ENCODE measurements around the gene CMIP. TPM values are rescaled to one million over a fixed set of nuclear protein-coding genes. Genes with fewer than 3 reads are reported as not detected.

Gene CMIP
- total RNA-seq, 1 experiment from 2014 or later = 25.7 TPM

DNA sequence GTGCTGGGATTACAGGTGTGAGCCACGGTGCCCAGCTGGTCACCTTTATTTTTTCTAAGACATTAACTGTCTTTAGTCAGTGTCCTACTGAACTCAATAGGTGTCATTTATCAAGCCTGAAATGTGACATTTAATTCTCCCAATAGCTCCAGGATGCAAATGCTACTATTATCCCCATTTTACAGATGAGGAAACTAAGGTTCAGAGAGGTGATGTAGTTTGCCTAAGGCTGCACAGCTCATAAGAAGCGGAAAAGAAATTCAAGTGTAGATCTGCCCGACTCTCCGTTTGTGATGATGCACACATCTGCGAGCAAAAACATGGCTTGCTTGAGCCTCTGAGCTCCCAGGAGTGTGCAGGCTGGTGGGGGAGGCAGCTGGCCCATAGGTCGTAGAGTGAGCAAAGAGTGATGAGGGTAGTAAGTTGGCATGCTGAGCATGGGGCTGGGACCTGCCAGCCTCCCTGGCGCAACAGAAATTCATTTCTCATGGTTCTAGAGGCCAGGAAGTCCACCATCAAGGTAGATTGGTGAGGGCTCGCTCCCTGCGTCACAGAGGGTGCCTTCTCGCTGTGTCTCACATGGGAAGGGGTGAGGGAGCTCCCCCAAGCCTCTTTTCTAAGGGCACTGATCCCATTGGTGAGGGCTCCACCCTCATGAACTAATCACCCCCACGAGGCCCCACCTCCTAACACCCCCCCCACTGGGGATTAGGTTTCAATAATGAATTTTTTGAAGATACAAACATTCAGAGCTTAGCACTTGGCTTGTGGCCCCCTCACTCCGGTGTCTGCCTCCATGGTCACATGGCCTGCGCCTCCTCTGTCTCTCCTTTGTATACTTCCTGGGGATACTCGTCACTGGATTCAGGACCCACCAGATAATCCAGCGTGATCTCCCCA is 193.0 kb downstream of the CMIP start:
- H3K36me3 ChIP-seq (ENCODE audit: low read depth, low read length) = peaks cover 12% of the 10 kb centered on the region; the same call in 1 of the 2 replicates
- H3K27me3 ChIP-seq (ENCODE audit: low read length) = no peaks in the 10 kb centered on the region
- no peak overlapping the region for H3K9ac ChIP-seq (ENCODE audit: low read length)
- peaks cover 10% of the 10 kb centered on the region for H3K4me1 ChIP-seq (ENCODE audit: insufficient read depth, low read length)
- H3K4me3 ChIP-seq (ENCODE audit: low read length) = no peak overlapping the region
- no peaks in the 10 kb centered on the region for H4K20me1 ChIP-seq (ENCODE audit: low read length)
- no TSS peak for BruUV-seq (replicated peaks)
- H3F3A ChIP-seq (ENCODE audit: low read length, unreplicated experiment) = no peaks in the 10 kb centered on the region
- H2AFZ ChIP-seq (ENCODE audit: low read length) = no peak overlapping the region
- H3K27ac ChIP-seq (ENCODE audit: low read length) = no peak overlapping the region
- no peaks in the 10 kb centered on the region for H3K9me2 ChIP-seq (replicated peaks; ENCODE audit: low read length)
- H3K9me3 ChIP-seq (ENCODE audit: low read length) = no peaks in the 10 kb centered on the region
- H3K4me2 ChIP-seq (ENCODE audit: low read length) = no peak overlapping the region
- H3K79me2 ChIP-seq (ENCODE audit: low read length) = peaks cover 78% of the 10 kb centered on the region
- intact Hi-C loops (cut with micrococcal nuclease) = no loop called here
- ChIA-PET POLR2A (ENCODE audit: unreplicated experiment) (no interaction called here), CTCF (interaction anchor here (0.6 kb wide), 1 partner anchor 61 kb away, joined by 4 read pairs; no protein-coding TSS in a partner anchor)
- DNase-seq (no peak), ATAC-seq (no peak)
- TF ChIP-seq EZH2 (IDR thresholded peaks at IDR 0.05; ENCODE audit: low read length, unreplicated experiment) (no peak), EZH2phosphoT487 (IDR thresholded peaks at IDR 0.05; ENCODE audit: borderline replicate concordance, low read length) (no peak)
- TF ChIP-seq, protein P1, sequence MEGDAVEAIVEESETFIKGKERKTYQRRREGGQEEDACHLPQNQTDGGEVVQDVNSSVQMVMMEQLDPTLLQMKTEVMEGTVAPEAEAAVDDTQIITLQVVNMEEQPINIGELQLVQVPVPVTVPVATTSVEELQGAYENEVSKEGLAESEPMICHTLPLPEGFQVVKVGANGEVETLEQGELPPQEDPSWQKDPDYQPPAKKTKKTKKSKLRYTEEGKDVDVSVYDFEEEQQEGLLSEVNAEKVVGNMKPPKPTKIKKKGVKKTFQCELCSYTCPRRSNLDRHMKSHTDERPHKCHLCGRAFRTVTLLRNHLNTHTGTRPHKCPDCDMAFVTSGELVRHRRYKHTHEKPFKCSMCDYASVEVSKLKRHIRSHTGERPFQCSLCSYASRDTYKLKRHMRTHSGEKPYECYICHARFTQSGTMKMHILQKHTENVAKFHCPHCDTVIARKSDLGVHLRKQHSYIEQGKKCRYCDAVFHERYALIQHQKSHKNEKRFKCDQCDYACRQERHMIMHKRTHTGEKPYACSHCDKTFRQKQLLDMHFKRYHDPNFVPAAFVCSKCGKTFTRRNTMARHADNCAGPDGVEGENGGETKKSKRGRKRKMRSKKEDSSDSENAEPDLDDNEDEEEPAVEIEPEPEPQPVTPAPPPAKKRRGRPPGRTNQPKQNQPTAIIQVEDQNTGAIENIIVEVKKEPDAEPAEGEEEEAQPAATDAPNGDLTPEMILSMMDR (conservative IDR thresholded peaks at IDR 0.05; ENCODE audit: low read depth, low read length) = no peak

- H2AFZ ChIP-seq (ENCODE audit: low read length) = no peak overlapping the region
- no peaks in the 10 kb centered on the region for H3F3A ChIP-seq (ENCODE audit: low read length, unreplicated experiment)
- no peak for ATAC-seq
- no peak overlapping the region for H3K4me3 ChIP-seq (ENCODE audit: low read length)
- H3K9ac ChIP-seq (ENCODE audit: low read length) = no peak overlapping the region
- no TSS peak for BruUV-seq (replicated peaks)
- H3K4me1 ChIP-seq (ENCODE audit: insufficient read depth, low read length) = peaks cover 3% of the 10 kb centered on the region
- no peak overlapping the region for H3K27ac ChIP-seq (ENCODE audit: low read length)
- DNase-seq = no peak
- no peaks in the 10 kb centered on the region for H3K9me3 ChIP-seq (ENCODE audit: low read length)
- TF ChIP-seq EZH2 (IDR thresholded peaks at IDR 0.05; ENCODE audit: low read length, unreplicated experiment) (no peak), EZH2phosphoT487 (IDR thresholded peaks at IDR 0.05; ENCODE audit: borderline replicate concordance, low read length) (no peak)
- TF ChIP-seq, protein P1 (conservative IDR thresholded peaks at IDR 0.05; ENCODE audit: low read depth, low read length) = no peak
- intact Hi-C loops (cut with micrococcal nuclease) = no loop called here
- ChIA-PET POLR2A (ENCODE audit: unreplicated experiment) (no interaction called here), CTCF (no interaction called here)
- peaks cover 81% of the 10 kb centered on the region for H3K79me2 ChIP-seq (ENCODE audit: low read length)
- no peaks in the 10 kb centered on the region for H3K9me2 ChIP-seq (replicated peaks; ENCODE audit: low read length)
- H3K36me3 ChIP-seq (ENCODE audit: low read depth, low read length) = peaks cover 12% of the 10 kb centered on the region; the same call in 1 of the 2 replicates
- no peaks in the 10 kb centered on the region for H4K20me1 ChIP-seq (ENCODE audit: low read length)
- H3K27me3 ChIP-seq (ENCODE audit: low read length) = no peaks in the 10 kb centered on the region
- no peak overlapping the region for H3K4me2 ChIP-seq (ENCODE audit: low read length)
Measured at GRCh38 chr16:81638286-81638945, 193.8 kb downstream of the CMIP start.
